K562 (cell line): ENCODE results near the gene PGD. TPM values are rescaled to one million over a fixed set of nuclear protein-coding genes. Genes with fewer than 3 reads are reported as not detected.

Experiments used
- HDAC1 ChIP-seq, 2 experiments: fragments of 450-650 bp; IDR thresholded peaks; 2 replicates each; pipeline ENCODE4 v1.6.1; 2016 to 2017; ENCODE audit warnings: inconsistent platforms in 1 of 2, mild to moderate bottlenecking in 1 of 2, moderate library complexity in 1 of 2
- MIER1 ChIP-seq: fragments of 450-650 bp; IDR thresholded peaks from 2 replicates; pipeline ENCODE4 v1.6.1; 2016; ENCODE audit warnings: antibody characterized with exemption, mild to moderate bottlenecking, low read depth
- NBN ChIP-seq: fragments of 450-650 bp; IDR thresholded peaks from 2 replicates; pipeline ENCODE4 v1.6.1; 2016; ENCODE audit warnings: low read depth, mild to moderate bottlenecking
- NR3C1 ChIP-seq: sonication (generic); formaldehyde crosslinking; IDR thresholded peaks from 2 replicates; pipeline ENCODE4 v1.8.1; 2022; ENCODE audit warnings: missing genetic modification reagents
- RNF2 ChIP-seq: sonication (generic); IDR thresholded peaks from 2 replicates; pipeline ENCODE4 v1.6.1; 2016
- STAT5A ChIP-seq: IDR thresholded peaks from 2 replicates; pipeline ENCODE4 v1.6.1; 2012; ENCODE audit warnings: low read length, inconsistent platforms, borderline replicate concordance
- ZBTB17 ChIP-seq: fragments of 450-650 bp; formaldehyde crosslinking; IDR thresholded peaks from 2 replicates; pipeline ENCODE4 v1.4.0; 2020; ENCODE audit warnings: mild to moderate bottlenecking
- polyA plus RNA-seq, 8 experiments: library from polyadenylated mRNA; depleted of rRNA in 4 of 8; stranded (reverse) in 5 of 8; unstranded in 3 of 8; fragments of >200 nt; fragmentation: Nextera tagmentation in 2 of 8; fragmentation: Illumina TruSeq in 1 of 8; extraction: Ambion mirVana in 2 of 8; extraction: Trizol in 1 of 8; gene quantifications; 2 replicates each; pipeline versions ENCODE4 v1.2.1 to v1.2.3, GENCODE V29; 2011 to 2014; ENCODE audit warnings: inconsistent platforms in 1 of 8, missing spikeins in 1 of 8
- total RNA-seq, 7 experiments: library from RNA; depleted of rRNA in 6 of 7; stranded (reverse); fragments of >200 nt in 6 of 7; fragmentation: Illumina TruSeq in 2 of 7; extraction: Trizol in 2 of 7; gene quantifications; 2 replicates each; pipeline versions ENCODE4 v1.2.1 to v1.2.3, GENCODE V29; 2011 to 2021; ENCODE audit warnings: low replicate concordance in 1 of 7
- TF ChIP-seq, protein P1 (sequence below): fragments of 450-650 bp; IDR thresholded peaks from 2 replicates; pipeline ENCODE4 v1.6.1; 2016; ENCODE audit warnings: low read depth
- TF ChIP-seq, protein P2 (sequence below), 2 experiments: IDR thresholded peaks; 2 replicates each; pipeline ENCODE4 v1.6.1; 2011; ENCODE audit warnings: borderline replicate concordance in 1 of 2, control low read depth in 1 of 2, low read depth in 1 of 2, low read length in 1 of 2, mild to moderate bottlenecking in 1 of 2, mixed read lengths in 1 of 2, moderate library complexity in 1 of 2; ENCODE audit not compliant: insufficient read depth in 1 of 2, insufficient read length in 1 of 2, poor library complexity in 1 of 2, severe bottlenecking in 1 of 2; ENCODE audit errors: extremely low read depth in 1 of 2
- TF ChIP-seq, protein P3 (sequence below): fragments of 250-450 bp; sonication (Bioruptor Pico); IDR thresholded peaks from 2 replicates; pipeline ENCODE4 v1.4.0; 2020
- TF ChIP-seq, protein P4 (sequence below): sonication (generic); IDR thresholded peaks from 2 replicates; pipeline ENCODE4 v1.6.1; 2016

Gene PGD
- total and polyA plus RNA-seq, 9 of the 15 experiments (the other 6 are each of a cell fraction or from before 2014, with no cell fraction given) = 177 to 542 (median 270) TPM

DNA sequence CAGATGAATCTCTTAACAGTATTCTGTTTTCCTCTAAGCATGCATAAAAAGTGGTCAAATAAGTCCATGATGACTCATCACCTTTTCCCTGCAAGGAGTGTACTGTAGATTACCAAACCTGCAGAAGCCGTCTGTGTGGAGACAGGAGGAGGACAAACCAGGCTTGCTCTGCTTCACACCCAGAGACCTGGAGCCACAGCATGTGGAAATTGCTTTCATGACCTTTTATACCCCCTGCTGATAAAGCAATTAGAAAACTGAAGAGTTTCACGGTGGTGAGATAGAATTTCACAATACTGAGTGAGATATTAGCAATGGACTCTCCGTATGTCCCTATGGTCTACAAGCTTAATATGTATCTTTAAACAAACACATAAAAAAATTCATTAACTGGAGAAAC lies 60.3 kb downstream of the PGD start (continued):
- TF ChIP-seq, protein P1, sequence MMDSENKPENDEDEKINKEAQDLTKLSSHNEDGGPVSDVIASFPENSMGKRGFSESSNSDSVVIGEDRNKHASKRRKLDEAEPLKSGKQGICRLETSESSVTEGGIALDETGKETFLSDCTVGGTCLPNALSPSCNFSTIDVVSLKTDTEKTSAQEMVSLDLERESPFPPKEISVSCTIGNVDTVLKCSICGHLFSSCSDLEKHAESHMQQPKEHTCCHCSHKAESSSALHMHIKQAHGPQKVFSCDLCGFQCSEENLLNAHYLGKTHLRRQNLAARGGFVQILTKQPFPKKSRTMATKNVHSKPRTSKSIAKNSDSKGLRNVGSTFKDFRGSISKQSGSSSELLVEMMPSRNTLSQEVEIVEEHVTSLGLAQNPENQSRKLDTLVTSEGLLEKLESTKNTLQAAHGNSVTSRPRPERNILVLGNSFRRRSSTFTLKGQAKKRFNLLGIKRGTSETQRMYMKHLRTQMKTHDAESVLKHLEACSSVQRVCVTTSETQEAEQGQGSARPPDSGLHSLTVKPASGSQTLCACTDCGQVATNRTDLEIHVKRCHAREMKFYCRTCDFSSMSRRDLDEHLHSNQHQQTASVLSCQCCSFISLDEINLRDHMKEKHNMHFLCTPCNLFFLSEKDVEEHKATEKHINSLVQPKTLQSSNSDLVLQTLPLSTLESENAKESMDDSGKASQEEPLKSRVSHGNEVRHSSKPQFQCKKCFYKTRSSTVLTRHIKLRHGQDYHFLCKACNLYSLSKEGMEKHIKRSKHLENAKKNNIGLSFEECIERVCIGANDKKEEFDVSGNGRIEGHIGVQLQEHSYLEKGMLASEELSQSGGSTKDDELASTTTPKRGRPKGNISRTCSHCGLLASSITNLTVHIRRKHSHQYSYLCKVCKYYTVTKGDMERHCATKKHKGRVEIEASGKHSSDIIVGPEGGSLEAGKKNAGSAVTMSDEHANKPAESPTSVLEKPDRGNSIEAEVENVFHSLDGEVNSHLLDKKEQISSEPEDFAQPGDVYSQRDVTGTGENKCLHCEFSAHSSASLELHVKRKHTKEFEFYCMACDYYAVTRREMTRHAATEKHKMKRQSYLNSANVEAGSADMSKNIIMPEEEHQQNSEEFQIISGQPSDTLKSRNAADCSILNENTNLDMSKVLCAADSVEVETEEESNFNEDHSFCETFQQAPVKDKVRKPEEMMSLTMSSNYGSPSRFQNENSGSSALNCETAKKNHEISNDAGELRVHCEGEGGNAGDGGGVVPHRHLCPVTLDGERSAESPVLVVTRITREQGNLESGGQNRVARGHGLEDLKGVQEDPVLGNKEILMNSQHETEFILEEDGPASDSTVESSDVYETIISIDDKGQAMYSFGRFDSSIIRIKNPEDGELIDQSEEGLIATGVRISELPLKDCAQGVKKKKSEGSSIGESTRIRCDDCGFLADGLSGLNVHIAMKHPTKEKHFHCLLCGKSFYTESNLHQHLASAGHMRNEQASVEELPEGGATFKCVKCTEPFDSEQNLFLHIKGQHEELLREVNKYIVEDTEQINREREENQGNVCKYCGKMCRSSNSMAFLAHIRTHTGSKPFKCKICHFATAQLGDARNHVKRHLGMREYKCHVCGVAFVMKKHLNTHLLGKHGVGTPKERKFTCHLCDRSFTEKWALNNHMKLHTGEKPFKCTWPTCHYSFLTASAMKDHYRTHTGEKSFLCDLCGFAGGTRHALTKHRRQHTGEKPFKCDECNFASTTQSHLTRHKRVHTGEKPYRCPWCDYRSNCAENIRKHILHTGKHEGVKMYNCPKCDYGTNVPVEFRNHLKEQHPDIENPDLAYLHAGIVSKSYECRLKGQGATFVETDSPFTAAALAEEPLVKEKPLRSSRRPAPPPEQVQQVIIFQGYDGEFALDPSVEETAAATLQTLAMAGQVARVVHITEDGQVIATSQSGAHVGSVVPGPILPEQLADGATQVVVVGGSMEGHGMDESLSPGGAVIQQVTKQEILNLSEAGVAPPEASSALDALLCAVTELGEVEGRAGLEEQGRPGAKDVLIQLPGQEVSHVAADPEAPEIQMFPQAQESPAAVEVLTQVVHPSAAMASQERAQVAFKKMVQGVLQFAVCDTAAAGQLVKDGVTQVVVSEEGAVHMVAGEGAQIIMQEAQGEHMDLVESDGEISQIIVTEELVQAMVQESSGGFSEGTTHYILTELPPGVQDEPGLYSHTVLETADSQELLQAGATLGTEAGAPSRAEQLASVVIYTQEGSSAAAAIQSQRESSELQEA = no peak
- TF ChIP-seq, protein P2, sequence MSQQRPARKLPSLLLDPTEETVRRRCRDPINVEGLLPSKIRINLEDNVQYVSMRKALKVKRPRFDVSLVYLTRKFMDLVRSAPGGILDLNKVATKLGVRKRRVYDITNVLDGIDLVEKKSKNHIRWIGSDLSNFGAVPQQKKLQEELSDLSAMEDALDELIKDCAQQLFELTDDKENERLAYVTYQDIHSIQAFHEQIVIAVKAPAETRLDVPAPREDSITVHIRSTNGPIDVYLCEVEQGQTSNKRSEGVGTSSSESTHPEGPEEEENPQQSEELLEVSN (IDR thresholded peaks at IDR 0.05; ENCODE audit: borderline replicate concordance in 1 of 2, extremely low read depth in 1 of 2, insufficient read depth in 1 of 2, insufficient read length in 1 of 2, low read depth in 1 of 2, low read length in 1 of 2, poor library complexity in 1 of 2, severe bottlenecking in 1 of 2) = peak; percentile 52 to 80
- peak; percentile 63; the same call in 1 of the 2 replicates for TF ChIP-seq NBN
- TF ChIP-seq MIER1 = no peak
- 0 out of 2 replicates have a peak, but pooled peaks have one; percentile 45 for TF ChIP-seq RNF2
- TF ChIP-seq STAT5A = 0 out of 2 replicates have a peak, but pooled peaks have one; percentile 8
- TF ChIP-seq, protein P3, sequence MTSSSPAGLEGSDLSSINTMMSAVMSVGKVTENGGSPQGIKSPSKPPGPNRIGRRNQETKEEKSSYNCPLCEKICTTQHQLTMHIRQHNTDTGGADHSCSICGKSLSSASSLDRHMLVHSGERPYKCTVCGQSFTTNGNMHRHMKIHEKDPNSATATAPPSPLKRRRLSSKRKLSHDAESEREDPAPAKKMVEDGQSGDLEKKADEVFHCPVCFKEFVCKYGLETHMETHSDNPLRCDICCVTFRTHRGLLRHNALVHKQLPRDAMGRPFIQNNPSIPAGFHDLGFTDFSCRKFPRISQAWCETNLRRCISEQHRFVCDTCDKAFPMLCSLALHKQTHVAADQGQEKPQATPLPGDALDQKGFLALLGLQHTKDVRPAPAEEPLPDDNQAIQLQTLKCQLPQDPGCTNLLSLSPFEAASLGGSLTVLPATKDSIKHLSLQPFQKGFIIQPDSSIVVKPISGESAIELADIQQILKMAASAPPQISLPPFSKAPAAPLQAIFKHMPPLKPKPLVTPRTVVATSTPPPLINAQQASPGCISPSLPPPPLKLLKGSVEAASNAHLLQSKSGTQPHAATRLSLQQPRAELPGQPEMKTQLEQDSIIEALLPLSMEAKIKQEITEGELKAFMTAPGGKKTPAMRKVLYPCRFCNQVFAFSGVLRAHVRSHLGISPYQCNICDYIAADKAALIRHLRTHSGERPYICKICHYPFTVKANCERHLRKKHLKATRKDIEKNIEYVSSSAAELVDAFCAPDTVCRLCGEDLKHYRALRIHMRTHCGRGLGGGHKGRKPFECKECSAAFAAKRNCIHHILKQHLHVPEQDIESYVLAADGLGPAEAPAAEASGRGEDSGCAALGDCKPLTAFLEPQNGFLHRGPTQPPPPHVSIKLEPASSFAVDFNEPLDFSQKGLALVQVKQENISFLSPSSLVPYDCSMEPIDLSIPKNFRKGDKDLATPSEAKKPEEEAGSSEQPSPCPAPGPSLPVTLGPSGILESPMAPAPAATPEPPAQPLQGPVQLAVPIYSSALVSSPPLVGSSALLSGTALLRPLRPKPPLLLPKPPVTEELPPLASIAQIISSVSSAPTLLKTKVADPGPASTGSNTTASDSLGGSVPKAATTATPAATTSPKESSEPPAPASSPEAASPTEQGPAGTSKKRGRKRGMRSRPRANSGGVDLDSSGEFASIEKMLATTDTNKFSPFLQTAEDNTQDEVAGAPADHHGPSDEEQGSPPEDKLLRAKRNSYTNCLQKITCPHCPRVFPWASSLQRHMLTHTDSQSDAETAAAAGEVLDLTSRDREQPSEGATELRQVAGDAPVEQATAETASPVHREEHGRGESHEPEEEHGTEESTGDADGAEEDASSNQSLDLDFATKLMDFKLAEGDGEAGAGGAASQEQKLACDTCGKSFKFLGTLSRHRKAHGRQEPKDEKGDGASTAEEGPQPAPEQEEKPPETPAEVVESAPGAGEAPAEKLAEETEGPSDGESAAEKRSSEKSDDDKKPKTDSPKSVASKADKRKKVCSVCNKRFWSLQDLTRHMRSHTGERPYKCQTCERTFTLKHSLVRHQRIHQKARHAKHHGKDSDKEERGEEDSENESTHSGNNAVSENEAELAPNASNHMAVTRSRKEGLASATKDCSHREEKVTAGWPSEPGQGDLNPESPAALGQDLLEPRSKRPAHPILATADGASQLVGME (CRISPR knock-in tag) = no peak
- peak in 1 of 2 experiments; percentile 58; a peak in 1 of 4 replicates for TF ChIP-seq HDAC1 (IDR thresholded peaks at IDR 0.05)
- TF ChIP-seq, protein P4, sequence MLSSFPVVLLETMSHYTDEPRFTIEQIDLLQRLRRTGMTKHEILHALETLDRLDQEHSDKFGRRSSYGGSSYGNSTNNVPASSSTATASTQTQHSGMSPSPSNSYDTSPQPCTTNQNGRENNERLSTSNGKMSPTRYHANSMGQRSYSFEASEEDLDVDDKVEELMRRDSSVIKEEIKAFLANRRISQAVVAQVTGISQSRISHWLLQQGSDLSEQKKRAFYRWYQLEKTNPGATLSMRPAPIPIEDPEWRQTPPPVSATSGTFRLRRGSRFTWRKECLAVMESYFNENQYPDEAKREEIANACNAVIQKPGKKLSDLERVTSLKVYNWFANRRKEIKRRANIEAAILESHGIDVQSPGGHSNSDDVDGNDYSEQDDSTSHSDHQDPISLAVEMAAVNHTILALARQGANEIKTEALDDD = peak; percentile 40; the same call in 1 of the 2 replicates
- no peak for TF ChIP-seq NR3C1 (CRISPR knock-in tag)
- peak; percentile 59; the same call in 1 of the 2 replicates for TF ChIP-seq ZBTB17
